Measurements from ENCODE around the gene THTPA. TPM values are rescaled to one million over a fixed set of nuclear protein-coding genes. Genes with fewer than 3 reads are reported as not detected.

Gene THTPA
- total RNA-seq, 4 donors from 2014 or later, result 14.4 to 47.1 (median 25.2) TPM

DNA sequence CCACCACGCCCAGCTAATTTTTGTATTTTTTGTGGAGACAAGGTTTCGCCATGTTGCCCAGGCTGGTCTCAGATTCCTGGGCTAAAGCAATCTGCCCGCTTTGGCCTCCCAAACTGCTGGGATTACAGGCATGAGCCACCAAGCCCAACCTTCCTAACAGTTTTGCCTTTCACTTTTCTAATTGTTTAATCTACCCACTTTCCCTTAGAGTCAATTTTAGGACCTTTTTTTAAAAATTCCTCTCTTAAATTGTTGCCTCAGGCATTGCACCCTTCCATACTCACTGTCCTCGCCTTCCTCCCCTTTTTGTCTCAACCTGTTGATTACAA is 16.0 kb upstream of the THTPA start:
- peaks cover 0 to 23% (median 4%) of the 10 kb centered on the region in 4 donors for H3K4me1 ChIP-seq
- H3K9me3 ChIP-seq, result no peaks in the 10 kb centered on the region
- 90 to 97% methylated on average over 4 of the region's 4 CpGs for WGBS, 2 donors
- H3K4me3 ChIP-seq, result no peak overlapping the region
- peaks cover 0 to 3% (median 0%) of the 10 kb centered on the region in 3 donors for H3K36me3 ChIP-seq
- H3K27me3 ChIP-seq, result no peaks in the 10 kb centered on the region
- no peak overlapping the region for H3K27ac ChIP-seq
- TF ChIP-seq EP300 (IDR thresholded peaks at IDR 0.05) (no peak), POLR2A (IDR thresholded peaks at IDR 0.05) (no peak)
- no peak for DNase-seq (ENCODE audit: low spot score in 2 of 2)

DNA sequence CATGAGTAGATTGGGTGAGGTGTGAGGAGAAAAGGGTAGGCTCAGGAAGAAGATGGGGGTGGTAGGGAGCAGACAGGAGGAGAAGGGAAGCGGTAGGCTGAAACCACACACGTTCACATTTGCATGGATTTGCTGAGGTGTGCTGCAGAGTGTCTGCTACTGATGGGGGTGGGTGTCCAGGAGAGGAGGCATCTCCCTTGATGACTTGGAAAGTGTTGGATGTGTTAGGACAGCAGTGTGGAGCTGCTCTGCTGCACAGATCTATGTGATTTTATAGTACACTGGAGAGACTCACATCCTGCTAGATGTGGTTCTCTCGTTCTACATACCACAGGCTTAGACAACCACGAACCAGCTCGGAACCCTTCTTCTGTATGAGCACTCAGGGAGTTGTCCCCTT is 13.8 kb upstream of the THTPA start:
- no peak for DNase-seq (ENCODE audit: low spot score in 2 of 2)
- H3K4me1 ChIP-seq, result peaks cover 0 to 31% (median 4%) of the 10 kb centered on the region in 4 donors
- H3K4me3 ChIP-seq, result no peak overlapping the region

DNA sequence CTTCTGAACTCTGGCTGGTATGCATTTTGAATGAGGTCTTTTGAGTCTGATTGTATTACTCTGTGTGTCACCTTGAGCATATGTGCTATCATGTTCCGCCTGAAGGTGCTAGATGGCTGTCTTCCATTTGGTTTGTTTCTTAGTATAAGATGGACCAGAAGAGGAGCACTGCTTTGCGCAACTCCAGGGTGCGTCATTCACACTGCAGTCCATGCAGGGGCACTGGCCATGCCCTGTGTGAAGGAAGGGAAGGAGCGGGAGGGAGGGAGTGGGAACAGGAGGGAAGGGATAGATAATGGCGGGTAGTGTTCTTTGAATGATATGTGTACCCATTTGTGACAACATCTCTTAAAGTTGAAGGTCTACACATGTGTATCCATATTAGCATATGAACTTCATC is 12.7 kb upstream of the THTPA start:
- Histone ChIP-seq H3K27me3 (no peaks in the 10 kb centered on the region), H3K4me1 (peaks cover 0 to 30% (median 4%) of the 10 kb centered on the region in 4 donors), H3K36me3 (no peaks in the 10 kb centered on the region), H3K4me3 (no peak overlapping the region), H3K27ac (no peak overlapping the region), H3K9me3 (no peaks in the 10 kb centered on the region)
- WGBS, 2 donors, result 93 to 96% methylated on average over 5 of the region's 5 CpGs
- no peak for DNase-seq (ENCODE audit: low spot score in 2 of 2)
- TF ChIP-seq POLR2A (IDR thresholded peaks at IDR 0.05) (no peak), EP300 (IDR thresholded peaks at IDR 0.05) (no peak)
- TF ChIP-seq, protein P1, sequence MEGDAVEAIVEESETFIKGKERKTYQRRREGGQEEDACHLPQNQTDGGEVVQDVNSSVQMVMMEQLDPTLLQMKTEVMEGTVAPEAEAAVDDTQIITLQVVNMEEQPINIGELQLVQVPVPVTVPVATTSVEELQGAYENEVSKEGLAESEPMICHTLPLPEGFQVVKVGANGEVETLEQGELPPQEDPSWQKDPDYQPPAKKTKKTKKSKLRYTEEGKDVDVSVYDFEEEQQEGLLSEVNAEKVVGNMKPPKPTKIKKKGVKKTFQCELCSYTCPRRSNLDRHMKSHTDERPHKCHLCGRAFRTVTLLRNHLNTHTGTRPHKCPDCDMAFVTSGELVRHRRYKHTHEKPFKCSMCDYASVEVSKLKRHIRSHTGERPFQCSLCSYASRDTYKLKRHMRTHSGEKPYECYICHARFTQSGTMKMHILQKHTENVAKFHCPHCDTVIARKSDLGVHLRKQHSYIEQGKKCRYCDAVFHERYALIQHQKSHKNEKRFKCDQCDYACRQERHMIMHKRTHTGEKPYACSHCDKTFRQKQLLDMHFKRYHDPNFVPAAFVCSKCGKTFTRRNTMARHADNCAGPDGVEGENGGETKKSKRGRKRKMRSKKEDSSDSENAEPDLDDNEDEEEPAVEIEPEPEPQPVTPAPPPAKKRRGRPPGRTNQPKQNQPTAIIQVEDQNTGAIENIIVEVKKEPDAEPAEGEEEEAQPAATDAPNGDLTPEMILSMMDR (IDR thresholded peaks at IDR 0.05), result no peak

More for the DNA sequence above, 13.8 kb upstream of the THTPA start:
- Histone ChIP-seq H3K27me3 (no peaks in the 10 kb centered on the region), H3K9me3 (no peaks in the 10 kb centered on the region), H3K36me3 (no peaks in the 10 kb centered on the region), H3K27ac (no peak overlapping the region)
- 75 to 86% methylated on average over 5 of the region's 5 CpGs for WGBS, 2 donors
- TF ChIP-seq POLR2A (IDR thresholded peaks at IDR 0.05), result no peak
- TF ChIP-seq EP300 (IDR thresholded peaks at IDR 0.05), result no peak
- TF ChIP-seq, protein P1 (IDR thresholded peaks at IDR 0.05), result no peak

DNA sequence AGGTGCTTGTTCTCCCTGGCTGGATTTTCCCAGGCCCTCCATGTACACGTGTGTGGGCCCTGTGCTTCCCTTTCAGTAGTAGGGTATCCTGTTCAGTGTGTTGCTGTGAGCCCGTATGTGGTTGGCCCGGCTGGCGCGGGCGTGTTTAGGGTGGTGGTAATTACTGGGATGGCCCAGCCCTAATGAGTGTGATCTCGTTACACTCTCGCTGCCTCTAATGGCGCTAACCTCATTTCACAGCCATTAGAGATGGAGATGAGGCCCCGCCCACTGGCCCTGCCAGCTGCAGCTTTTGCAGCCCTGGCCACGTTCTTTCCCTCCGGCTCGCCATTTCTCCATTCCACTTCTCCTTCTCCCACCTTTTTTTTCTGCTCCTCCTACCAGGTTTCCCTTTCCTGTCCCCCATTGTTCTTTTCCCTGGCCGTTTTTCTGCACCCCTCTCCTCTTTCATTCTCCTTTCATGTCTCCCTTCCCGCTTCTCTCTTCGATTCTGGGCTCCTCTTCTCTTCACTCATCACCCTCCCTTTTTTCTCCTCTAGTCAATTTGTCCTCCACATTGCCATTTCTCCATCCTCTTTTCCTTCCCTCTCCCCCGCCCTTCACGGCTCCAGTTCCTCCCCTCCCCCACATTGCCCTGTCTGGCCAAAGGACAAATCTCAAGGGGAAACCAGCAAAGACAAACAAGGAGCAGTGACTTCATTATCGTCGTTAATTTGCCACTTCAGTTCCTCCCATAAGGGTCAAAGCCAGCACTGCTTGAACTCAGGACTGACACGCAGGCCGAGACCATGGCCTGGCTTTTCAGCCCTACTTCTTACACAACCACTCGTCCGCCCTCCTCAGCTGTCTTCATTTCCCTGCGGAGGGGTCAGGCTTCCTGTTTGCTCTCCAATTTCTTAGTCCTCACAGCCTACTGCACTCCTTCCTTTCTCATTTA is 11.3 kb upstream of the THTPA start:
- Histone ChIP-seq H3K27ac (peak overlapping the region in 2 of 4 donors; percentile 40 to 50), H3K36me3 (no peaks in the 10 kb centered on the region), H3K9me3 (no peaks in the 10 kb centered on the region), H3K27me3 (no peaks in the 10 kb centered on the region), H3K4me1 (peaks cover 0 to 16% (median 0%) of the 10 kb centered on the region in 4 donors), H3K4me3 (no peak overlapping the region)
- WGBS, 2 donors, result 41 to 43% methylated on average over 25 of the region's 25 CpGs
- TF ChIP-seq POLR2A (IDR thresholded peaks at IDR 0.05) (no peak), EP300 (IDR thresholded peaks at IDR 0.05) (peak in 1 of 2 donors; percentile 15)
- TF ChIP-seq, protein P1 (IDR thresholded peaks at IDR 0.05), result no peak
- no peak for DNase-seq (ENCODE audit: low spot score in 2 of 2)

DNA sequence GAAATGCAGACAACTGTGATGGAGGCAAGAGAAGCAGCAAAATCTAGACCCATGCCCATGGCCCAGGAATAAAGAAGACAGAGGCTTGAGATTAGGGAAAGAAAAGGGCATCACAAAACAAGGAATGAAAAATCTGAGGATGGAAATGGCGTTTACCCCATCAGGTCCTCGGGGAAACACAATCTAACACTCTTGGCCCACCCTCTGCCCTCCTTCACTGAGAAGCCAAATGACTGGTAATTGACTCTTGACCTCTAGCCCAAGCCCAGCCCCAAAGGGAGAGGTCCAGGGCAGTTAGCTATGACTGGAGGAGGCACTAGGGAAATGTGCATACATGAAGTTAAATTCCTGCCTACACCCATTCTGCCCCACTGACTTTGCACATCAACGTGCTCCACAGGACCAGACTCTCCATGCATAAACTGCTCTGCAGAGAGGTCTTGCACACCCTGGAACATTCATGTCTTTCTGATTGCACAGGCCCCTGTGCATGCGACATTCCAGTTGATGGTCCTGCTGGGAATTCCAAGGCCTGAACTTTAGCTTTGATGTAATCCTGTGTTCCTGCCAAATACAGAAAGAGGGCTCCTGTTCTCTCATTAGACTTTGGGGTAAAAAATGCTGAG is 10.2 kb upstream of the THTPA start:
- Histone ChIP-seq H3K27me3 (no peaks in the 10 kb centered on the region), H3K36me3 (no peaks in the 10 kb centered on the region), H3K9me3 (no peaks in the 10 kb centered on the region), H3K27ac (peak overlapping the region in 2 of 4 donors; percentile 40 to 50), H3K4me1 (peaks cover 0 to 26% (median 0%) of the 10 kb centered on the region in 4 donors), H3K4me3 (no peak overlapping the region)
- TF ChIP-seq POLR2A (IDR thresholded peaks at IDR 0.05), result no peak
- TF ChIP-seq EP300 (IDR thresholded peaks at IDR 0.05), result no peak
- TF ChIP-seq, protein P1 (IDR thresholded peaks at IDR 0.05), result no peak
- 51 to 52% methylated on average over 4 of the region's 4 CpGs for WGBS, 2 donors
- no peak for DNase-seq (ENCODE audit: low spot score in 2 of 2)
